Skeletal muscle cell (primary cell): Measurements from ENCODE around the gene GAK.

Source experiments
- DNase-seq: peaks from one replicate; pipeline ENCODE4 v3.0.0-alpha.2; 2010; ENCODE audit warnings: low read depth
- H3K4me3 ChIP-seq: 2 replicates; pipeline ENCODE4 v1.5.1; 2011; ENCODE audit warnings: low read depth, mild to moderate bottlenecking, control low read depth, low read length, moderate library complexity

The GAK gene

DNA sequence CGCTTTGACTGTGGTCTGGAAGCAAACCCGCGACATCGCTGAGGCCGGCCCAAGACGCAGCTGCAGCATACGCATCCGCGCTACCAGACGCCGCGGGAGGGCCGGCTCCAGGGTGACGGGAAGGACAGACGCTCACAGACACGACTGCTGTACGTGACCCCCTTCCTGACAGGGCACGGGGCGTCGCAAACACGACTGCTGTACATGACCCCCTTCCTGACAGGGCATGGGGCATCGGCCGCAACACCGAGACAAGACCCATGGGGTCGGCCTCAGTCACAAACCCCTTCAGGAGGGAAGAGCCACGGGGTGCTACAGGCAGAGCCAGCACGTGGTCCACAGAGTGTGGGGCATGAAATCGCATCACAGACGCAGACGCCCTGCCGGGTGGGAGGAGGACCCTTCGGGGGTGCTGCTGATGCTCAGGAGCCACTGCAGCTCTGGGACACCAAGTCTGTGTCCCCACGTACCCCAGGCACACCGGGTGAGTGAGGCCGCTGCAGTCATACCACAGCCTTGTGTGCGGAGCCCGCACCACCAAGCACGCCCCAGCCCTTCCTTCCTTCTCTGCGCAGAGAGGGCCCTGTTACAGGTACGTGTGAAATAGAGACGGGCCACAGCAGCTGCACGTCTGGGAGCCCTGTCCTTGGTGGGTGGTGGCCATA, 67.5 kb downstream of the GAK start:
- H3K4me3 ChIP-seq: no peak overlapping the region
- DNase-seq: no peak

DNA sequence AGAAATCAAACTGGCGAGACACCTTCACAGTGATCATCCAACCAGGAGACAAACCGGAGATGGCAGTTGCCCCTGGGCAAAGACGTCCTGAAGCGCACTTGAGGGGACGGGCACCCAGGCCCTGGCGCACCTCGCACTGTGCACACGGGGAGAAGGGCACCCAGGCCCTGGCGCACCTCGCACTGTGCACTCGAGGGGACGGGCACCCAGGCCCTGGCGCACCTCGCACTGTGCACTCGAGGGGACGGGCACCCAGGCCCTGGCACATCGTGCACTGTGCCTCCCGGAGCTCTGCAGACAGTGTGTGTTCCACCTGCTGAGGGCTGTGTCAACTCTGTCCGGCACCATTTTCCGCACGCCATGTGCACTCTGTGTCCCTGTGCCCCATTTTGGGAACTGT, 71.6 kb downstream of the GAK start:
- DNase-seq: no peak
- no peak overlapping the region for H3K4me3 ChIP-seq

DNA sequence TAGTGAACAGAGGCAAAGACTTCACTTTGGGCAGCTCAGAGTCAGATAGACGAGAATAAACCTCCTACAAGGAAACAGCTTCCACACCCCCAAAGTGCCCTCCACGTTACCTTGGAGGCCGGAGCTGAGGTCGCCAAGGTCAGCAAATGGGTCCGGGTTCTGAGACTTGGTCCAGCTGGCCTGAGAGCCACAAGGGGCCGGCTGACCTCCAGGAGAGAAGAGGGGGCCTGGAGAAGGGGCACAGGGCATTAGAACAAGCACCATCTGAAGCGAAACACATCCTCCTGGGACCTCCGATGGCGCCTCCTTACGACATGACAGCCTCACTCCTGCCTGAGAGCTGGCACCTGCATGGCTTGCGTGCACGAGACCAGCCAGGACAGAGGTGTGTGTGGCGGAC, 72.6 kb downstream of the GAK start:
- DNase-seq: no peak
- no peak overlapping the region for H3K4me3 ChIP-seq

DNA sequence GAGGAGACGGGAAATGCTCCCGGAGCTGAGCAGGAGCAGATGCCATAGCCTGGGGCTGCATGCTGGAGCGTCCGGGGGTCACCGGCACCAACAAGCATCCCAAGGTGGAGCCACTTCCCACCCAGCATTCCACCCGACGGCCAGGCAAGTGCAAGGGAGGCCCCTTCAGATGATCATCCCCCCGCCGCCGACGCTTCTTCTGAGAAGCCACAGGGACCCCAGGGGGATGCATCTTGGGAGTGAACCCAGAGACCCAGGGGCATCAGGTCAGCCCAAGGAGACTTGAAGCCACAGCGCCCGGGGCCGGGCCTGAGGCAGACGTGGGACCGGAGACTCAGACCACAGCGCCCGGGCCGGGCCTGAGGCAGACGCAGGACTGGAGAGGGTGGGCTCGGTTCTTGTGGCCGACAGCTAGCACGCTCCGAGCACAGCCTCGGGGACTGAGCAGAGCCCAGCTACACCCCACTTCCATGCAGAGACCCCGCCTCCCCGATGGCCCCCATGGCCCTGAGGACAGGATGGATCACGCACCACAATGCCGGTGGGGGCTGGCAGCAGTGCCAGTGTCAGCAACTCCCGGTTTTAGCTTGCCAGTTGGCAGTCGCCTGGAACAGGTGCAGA, 73.2 kb downstream of the GAK start:
- no peak overlapping the region for H3K4me3 ChIP-seq
- no peak for DNase-seq

DNA sequence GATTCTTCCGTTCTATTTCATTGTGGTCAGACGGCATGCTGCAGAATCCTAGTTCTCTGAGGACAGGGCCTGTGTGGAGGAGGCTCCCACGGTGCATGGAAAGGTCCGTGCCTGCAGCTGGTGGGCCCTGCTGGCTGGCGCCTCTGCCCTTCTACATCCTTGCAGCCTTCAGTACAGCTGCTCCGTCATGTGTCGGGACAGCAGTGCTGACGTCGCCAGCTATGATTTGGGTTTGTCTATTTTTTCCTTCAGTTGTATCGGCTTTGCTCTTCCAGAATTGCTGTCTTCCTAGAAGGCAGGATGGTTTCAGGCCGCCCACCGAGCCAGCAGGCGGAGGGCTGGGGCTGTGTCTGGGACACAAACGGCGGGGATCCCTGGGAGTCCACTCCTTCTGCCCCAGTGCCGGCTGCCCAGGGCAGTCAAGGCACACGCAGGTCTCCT, 74.1 kb downstream of the GAK start:
- no peak overlapping the region for H3K4me3 ChIP-seq
- DNase-seq: no peak

DNA sequence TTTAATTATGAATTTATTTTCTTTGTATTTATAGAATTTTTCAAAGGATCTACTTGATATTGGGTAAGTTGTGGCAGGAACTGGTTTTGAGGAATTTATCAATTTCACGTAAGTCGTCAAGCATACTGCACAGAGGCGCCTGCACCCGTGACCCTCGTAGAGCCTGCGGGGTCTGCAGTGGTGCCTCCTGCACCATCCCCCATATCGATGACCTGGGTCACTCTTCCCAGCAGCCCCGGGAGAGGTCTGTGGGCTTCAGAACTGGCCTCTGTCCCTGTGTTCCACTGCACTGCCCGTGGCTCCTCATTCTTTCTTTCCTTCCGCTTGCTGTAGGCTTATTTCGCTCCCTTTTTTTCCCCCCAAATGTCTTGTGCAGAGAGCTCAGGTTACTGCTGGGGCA, 74.7 kb downstream of the GAK start:
- no peak for DNase-seq
- no peak overlapping the region for H3K4me3 ChIP-seq

DNA sequence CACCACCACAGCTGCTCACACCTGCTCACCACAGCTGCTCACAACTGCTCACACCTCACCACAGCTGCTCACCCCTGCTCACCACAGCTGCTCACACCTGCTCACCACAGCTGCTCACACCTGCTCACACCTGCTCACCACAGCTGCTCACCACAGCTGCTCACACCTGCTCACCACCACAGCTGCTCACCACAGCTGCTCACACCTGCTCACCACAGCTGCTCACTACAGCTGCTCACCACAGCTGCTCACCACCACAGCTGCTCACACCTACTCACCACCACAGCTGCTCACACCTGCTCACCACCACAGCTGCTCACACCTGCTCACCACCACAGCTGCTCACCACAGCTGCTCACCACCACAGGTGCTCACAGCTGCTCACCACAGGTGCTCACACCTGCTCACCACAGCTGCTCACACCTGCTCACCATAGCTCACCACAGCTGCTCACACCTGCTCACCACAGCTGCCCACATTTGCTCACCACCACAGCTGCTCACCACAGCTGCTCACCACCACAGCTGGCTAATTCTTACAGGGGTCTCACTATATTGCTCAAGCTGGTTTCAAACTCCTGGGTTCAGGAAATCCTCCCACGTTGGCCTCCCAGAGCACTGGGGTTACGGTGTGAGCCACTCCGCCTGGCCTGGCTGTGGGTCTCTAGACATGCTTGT, 75.8 kb downstream of the GAK start:
- no peak for DNase-seq
- H3K4me3 ChIP-seq: no peak overlapping the region

DNA sequence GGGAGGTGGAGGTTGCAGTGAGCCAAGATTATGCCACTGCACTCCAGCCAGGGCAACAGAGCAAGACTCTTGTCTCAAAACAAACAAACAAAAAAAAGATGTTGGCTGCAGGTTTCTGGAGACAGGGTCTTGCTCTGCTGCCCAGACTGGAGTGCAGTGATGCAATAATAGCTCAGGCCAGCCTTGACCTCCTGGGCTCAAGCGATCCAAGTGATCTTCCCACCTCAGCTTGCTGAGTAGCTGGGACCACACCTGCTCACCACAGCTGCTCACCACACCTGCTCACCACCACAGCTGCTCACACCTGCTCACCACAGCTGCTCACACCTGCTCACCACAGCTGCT, 76.3 kb downstream of the GAK start:
- DNase-seq: no peak

DNA sequence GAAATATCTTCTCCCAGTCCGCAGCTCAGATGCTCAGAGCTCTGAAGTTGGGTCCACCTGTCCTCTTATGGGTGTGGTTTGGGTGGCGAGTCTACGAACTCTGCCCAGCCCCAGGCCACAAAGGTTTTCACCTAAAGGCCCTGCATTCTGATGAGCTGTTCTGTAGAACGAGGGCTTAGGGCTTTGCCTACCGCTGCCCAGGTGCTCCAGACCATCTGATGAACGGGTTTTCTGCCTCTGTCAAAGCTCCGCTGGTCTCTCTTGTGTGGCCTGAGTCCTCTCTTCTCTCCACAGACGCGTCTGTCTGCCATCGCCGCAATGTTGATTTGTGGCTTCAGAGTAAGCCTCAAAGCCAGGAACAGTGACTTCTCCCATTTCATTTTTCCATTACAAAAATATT, 77.8 kb downstream of the GAK start:
- H3K4me3 ChIP-seq: no peak overlapping the region
- DNase-seq: no peak

More for the DNA sequence above, 76.3 kb downstream of the GAK start:
- H3K4me3 ChIP-seq: no peak overlapping the region

DNA sequence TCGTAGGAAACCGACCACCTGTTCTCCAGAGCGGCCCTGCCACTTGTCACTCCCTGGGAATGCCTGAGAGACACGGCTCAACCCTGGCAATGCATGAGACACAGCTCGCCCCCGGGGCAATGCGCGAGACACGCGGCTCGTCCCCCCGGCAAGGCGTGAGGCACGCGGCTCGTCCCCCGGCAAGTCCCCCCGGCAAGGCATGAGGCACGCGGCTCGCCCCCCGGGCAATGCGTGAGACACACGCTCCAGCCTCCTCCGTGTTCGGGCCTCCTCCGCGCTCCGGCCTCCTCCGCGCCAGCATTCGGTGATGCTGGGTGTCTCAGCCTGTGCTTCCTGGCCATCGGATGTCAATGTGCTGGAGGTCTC, 78.7 kb downstream of the GAK start:
- DNase-seq: no peak
- no peak overlapping the region for H3K4me3 ChIP-seq

DNA sequence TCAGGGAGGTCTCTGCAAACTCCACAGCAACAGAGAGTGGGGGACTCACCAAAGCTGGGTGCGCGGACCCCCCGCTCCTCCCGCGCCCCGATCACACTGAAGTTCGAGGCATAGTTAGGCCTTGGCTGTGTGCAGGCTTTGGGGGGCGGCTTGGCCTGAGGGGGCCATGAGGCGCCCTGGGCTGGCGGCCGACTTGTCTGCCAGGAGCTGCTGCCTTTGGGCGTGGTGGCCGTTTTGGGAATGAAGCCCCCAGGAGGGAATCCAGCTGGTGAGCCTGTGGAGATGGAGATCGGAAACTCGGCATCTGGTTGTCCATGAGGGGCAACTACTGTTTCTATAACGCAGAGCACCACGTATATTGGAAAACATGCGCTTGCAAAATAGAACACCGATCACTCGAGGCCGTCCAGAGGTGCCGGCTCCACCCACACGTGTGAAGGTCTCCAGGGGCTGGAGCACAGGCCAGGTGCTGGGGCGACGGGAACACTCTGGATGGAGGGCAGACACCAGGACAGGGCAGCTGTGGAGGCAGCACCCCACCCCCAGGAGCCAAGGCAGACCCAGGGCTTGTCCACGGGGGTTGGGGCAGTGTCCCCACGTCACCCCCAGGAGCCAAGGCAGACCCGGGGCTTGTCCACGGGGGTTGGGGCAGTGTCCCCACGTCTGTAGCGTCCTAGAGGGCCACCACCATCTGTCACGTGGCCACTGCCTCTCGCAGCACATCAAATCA, 80.2 kb downstream of the GAK start:
- no peak for DNase-seq
- H3K4me3 ChIP-seq: no peak overlapping the region

DNA sequence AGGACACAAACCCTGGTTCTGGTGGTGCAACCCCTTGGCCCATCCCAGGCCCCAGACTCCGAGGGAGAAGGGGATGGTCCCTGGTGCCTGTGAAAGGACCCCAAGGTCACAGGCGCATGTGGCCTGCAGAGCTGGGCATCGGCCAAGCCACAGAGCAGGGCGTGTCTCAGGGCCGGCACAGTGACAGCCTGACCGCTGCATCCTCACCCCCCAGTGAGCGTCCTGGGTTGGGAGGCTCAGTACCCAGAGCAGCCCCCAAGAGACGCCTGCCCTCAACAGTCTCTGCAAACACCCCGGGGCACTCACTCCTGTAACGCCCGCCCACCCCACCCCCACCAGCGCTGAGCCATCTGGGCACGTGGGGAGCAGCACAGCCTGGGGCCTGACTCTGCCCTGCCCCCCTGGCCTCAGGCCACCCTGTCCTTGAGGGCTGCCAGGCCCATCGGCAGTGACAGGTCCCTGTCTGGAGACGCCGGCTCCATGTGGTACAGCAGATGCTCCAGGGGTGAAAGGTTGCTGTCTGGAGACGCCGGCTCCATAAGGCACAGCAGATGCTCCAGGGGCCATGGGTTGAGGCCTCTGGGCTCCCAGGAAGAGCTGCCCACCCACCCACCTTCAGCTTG, 81.7 kb downstream of the GAK start:
- no peak overlapping the region for H3K4me3 ChIP-seq
- DNase-seq: no peak

DNA sequence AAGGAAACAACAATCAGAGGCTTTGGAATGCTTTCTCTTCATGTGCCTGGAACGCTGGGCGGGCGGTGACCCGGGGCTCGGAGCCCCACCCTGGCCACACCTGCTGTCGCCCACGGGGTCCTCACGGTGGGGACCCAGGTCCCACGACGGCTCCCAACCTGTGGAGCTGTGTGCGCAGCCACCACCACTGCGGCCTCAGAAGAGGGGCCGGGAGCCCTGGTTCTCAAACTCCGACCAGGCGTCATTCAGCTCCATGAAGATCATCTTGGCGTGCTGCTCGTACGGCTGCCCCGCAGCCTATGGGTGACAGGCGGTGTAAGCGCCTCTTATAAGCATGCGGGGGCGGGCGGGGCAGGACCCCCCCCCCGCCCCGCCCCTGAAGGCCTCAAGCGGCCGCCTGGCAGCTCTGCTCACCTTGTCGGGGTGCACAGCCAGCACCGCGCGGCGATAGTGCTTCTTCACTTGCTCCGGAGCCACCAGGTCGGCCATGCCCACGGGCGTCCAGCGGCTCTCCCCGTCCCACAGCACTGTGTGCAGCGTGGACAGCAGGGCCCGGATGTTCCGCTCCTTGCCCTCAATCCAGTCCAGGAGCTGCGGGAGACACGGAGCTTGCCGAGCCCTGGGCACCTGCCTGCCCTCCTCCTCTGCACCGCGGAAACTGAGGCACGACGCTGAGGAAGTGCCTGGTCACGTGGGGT, 82.5 kb downstream of the GAK start:
- no peak overlapping the region for H3K4me3 ChIP-seq
- DNase-seq: no peak

DNA sequence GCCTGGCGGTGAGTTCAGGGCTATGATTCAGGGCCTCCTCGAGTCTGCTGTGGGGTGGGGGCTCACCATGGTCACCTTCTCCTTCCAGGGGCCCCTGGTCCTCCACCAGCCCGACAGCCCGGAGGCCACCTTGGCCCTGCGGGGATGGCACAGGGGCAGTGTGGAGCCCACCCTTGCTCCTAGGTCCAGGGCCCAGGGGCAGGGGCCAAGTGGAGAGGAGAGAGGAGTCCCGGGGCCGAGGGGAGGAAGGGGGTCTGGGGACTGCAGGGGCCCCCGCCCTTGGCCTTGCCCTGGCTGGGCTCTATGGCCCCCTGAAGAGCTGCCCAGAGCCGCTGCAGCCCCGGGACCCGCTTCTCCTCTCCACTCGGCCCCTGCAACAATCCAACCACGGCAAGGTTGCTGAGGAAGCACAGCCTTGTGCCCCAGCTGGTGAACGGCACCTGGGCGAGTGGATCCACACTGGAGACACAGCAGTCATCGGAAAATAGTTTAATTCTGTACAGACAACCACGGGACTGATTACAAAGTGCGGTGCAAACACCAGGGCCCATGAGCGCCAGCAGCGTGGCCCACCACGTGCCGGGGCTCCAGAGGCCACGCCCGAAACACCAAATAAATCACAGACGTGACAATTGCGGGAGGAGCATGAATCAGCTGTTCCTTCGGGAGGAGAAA, 83.2 kb downstream of the GAK start:
- DNase-seq: no peak
- H3K4me3 ChIP-seq: no peak overlapping the region

DNA sequence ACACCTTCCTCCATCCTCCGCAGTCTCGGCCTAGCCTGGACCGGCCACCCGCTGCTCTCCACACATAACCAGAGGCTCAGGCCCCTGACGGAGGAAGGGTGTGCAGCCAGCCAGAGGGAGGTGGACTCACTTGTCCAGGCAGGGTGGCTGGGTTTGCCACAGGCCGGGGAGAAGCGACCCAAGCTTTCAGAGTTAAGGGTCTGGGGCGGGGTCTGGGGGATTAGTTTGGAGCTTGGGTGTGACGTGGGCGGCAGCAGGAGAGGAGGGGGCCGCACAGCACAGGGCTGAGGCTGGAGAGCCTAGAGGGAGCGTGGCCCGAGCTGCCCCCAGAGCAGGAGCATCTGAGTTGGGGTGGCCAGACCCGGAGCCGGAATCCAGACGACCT, 83.8 kb downstream of the GAK start:
- no peak overlapping the region for H3K4me3 ChIP-seq

DNA sequence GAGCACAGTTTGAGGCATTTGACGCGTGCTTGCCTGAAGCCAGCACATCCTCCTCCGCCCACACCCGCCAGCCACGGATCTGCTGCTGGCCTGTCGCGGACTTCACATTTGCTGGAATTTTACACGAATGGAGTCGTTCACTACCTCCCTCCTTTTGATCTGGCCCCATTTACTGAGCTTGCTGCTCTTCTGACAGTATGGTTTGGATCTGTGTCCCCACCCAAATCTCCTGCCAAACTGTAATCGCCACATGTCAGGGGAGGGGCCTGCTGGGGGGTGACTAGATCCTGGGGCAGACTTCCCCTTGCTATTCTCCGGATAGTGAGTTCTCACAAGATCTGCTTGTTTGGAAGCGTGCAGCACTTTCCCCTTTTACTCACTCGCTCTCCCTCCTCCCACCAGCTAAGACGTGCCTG, 86.3 kb downstream of the GAK start:
- DNase-seq: peak; percentile 29
- no peak overlapping the region for H3K4me3 ChIP-seq

More for the DNA sequence above, 83.8 kb downstream of the GAK start:
- DNase-seq: no peak

DNA sequence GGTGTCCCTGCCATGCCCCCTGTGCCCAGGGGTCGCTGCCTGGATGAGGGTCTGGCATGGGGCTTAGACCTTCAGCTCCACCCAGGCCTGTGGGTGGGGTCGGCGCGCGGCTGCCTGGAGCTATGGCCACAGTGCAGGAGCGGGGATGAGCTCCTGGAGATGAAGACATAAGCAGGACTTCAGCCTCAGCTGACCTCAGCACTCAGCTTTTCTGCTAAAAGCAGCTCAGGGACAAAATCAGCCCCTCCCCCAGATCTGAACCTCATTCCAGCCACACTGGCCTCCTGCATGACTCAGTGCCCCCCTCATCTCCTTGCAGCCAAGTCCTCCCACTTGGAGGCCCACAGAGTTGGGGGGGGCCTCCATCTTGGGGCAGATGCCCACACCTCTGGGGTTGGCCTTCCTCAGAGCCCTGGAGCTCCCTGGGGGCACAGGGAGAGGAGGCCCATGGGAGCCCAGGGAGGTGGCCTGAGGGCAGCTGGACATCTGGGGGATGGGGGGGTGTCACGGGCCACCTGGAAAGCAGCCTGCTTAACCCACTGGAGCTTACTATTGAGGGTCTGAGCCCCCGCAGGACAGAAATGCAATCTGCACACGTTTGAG, 86.8 kb downstream of the GAK start:
- no peak overlapping the region for H3K4me3 ChIP-seq
- DNase-seq: peak; percentile 33

DNA sequence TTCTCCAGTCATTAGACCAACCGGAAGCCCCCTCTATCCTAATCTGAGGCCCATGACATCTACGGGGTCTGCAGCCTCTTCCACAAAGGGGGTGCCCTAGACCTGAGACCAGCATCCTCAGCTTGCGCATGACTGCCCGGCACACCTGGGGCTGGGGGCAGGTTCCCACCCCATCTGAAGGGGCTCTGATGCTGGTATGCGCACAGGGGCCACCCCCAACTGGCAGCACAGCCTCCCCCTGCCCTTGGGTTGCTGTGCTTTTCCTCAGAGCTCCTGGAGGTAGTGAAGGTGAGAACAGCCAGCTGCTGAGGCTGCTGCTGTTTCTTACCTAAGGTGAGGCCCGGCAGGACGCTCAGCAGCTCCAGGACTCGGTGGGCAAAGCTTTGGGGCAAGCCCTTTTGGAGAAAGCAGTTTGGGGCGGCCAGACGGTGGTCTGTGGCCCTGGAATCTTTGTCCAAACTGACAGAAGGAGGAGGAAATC, 87.3 kb downstream of the GAK start:
- H3K4me3 ChIP-seq: no peak overlapping the region
- no peak for DNase-seq
